H1 (cell line): ENCODE measurements around the gene IGSF9B. TPM values are rescaled to one million over a fixed set of nuclear protein-coding genes. Genes with fewer than 3 reads are reported as not detected.

ENCODE experiments used
- FOSL1 ChIP-seq: IDR thresholded peaks from 2 replicates; pipeline ENCODE4 v1.6.1; 2011; ENCODE audit warnings: mild to moderate bottlenecking, low read depth, low read length, moderate library complexity; ENCODE audit not compliant: insufficient read depth
- ZNF274 ChIP-seq: IDR thresholded peaks from 2 replicates; pipeline ENCODE4 v1.7.0; 2012; ENCODE audit warnings: low read length, borderline replicate concordance; ENCODE audit errors: extremely low read depth
- polyA plus RNA-seq, 7 experiments: library from polyadenylated mRNA; depleted of rRNA in 3 of 7; stranded (reverse) in 5 of 7; unstranded in 2 of 7; fragments of >200 nt in 5 of 7; fragments of 200-250 nt in 2 of 7; gene quantifications; 1 replicate in 5 of 7; 2 replicates in 1 of 7; 4 replicates in 1 of 7; pipeline versions ENCODE4 v1.2.1 to v1.2.3, GENCODE V29; 2011 to 2013; ENCODE audit warnings: missing spikeins in 2 of 7, mixed read lengths in 2 of 7
- total RNA-seq: library from RNA; stranded (reverse); fragmentation: NEBNext Ultra II Directional; extraction: Animal tissue kit (Norgen Biotek cat#: 25700); gene quantifications from 2 replicates; pipeline ENCODE4 v1.2.1, GENCODE V29; 2021
- TF ChIP-seq, protein P1 (sequence below): fragments of 300-600 bp; sonication (generic); IDR thresholded peaks from 2 replicates; pipeline ENCODE4 v1.7.1; 2012; ENCODE audit warnings: low read length, moderate library complexity, mild to moderate bottlenecking, inconsistent platforms; ENCODE audit not compliant: insufficient replicate concordance

Gene IGSF9B
- total and polyA plus RNA-seq, 2 of the 8 experiments (the other 6 are each of a cell fraction or from before 2014, with no cell fraction given), result 16.5 to 49.2 TPM

- TF ChIP-seq, protein P1, sequence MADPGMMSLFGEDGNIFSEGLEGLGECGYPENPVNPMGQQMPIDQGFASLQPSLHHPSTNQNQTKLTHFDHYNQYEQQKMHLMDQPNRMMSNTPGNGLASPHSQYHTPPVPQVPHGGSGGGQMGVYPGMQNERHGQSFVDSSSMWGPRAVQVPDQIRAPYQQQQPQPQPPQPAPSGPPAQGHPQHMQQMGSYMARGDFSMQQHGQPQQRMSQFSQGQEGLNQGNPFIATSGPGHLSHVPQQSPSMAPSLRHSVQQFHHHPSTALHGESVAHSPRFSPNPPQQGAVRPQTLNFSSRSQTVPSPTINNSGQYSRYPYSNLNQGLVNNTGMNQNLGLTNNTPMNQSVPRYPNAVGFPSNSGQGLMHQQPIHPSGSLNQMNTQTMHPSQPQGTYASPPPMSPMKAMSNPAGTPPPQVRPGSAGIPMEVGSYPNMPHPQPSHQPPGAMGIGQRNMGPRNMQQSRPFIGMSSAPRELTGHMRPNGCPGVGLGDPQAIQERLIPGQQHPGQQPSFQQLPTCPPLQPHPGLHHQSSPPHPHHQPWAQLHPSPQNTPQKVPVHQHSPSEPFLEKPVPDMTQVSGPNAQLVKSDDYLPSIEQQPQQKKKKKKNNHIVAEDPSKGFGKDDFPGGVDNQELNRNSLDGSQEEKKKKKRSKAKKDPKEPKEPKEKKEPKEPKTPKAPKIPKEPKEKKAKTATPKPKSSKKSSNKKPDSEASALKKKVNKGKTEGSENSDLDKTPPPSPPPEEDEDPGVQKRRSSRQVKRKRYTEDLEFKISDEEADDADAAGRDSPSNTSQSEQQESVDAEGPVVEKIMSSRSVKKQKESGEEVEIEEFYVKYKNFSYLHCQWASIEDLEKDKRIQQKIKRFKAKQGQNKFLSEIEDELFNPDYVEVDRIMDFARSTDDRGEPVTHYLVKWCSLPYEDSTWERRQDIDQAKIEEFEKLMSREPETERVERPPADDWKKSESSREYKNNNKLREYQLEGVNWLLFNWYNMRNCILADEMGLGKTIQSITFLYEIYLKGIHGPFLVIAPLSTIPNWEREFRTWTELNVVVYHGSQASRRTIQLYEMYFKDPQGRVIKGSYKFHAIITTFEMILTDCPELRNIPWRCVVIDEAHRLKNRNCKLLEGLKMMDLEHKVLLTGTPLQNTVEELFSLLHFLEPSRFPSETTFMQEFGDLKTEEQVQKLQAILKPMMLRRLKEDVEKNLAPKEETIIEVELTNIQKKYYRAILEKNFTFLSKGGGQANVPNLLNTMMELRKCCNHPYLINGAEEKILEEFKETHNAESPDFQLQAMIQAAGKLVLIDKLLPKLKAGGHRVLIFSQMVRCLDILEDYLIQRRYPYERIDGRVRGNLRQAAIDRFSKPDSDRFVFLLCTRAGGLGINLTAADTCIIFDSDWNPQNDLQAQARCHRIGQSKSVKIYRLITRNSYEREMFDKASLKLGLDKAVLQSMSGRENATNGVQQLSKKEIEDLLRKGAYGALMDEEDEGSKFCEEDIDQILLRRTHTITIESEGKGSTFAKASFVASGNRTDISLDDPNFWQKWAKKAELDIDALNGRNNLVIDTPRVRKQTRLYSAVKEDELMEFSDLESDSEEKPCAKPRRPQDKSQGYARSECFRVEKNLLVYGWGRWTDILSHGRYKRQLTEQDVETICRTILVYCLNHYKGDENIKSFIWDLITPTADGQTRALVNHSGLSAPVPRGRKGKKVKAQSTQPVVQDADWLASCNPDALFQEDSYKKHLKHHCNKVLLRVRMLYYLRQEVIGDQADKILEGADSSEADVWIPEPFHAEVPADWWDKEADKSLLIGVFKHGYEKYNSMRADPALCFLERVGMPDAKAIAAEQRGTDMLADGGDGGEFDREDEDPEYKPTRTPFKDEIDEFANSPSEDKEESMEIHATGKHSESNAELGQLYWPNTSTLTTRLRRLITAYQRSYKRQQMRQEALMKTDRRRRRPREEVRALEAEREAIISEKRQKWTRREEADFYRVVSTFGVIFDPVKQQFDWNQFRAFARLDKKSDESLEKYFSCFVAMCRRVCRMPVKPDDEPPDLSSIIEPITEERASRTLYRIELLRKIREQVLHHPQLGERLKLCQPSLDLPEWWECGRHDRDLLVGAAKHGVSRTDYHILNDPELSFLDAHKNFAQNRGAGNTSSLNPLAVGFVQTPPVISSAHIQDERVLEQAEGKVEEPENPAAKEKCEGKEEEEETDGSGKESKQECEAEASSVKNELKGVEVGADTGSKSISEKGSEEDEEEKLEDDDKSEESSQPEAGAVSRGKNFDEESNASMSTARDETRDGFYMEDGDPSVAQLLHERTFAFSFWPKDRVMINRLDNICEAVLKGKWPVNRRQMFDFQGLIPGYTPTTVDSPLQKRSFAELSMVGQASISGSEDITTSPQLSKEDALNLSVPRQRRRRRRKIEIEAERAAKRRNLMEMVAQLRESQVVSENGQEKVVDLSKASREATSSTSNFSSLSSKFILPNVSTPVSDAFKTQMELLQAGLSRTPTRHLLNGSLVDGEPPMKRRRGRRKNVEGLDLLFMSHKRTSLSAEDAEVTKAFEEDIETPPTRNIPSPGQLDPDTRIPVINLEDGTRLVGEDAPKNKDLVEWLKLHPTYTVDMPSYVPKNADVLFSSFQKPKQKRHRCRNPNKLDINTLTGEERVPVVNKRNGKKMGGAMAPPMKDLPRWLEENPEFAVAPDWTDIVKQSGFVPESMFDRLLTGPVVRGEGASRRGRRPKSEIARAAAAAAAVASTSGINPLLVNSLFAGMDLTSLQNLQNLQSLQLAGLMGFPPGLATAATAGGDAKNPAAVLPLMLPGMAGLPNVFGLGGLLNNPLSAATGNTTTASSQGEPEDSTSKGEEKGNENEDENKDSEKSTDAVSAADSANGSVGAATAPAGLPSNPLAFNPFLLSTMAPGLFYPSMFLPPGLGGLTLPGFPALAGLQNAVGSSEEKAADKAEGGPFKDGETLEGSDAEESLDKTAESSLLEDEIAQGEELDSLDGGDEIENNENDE, result no peak
- TF ChIP-seq FOSL1, result no peak
- TF ChIP-seq ZNF274, result no peak
Measured at GRCh38 chr11:133922078-133922870, 34.5 kb downstream of the IGSF9B start (continued).
